K562 (cell line): ENCODE data around the gene FOXA3. TPM values are rescaled to one million over a fixed set of nuclear protein-coding genes. Genes with fewer than 3 reads are reported as not detected.

Experiments used
- BCOR ChIP-seq: fragments of 450-650 bp; IDR thresholded peaks from 2 replicates; pipeline ENCODE4 v1.6.1; 2016
- C11orf30 ChIP-seq: fragments of 450-650 bp; IDR thresholded peaks from 2 replicates; pipeline ENCODE4 v1.6.1; 2016; ENCODE audit warnings: low read depth, mild to moderate bottlenecking
- CC2D1A ChIP-seq: fragments of 450-650 bp; IDR thresholded peaks from 2 replicates; pipeline ENCODE4 v1.6.1; 2017; ENCODE audit warnings: mild to moderate bottlenecking
- CEBPG ChIP-seq, 3 experiments: fragments of 200-800 bp in 1 of 3; sonication (Bioruptor generic) in 1 of 3; sonication (generic) in 1 of 3; formaldehyde crosslinking in 1 of 3; IDR thresholded peaks in 2 of 3; conservative IDR thresholded peaks in 1 of 3; 2 replicates each; pipeline versions ENCODE4 v1.6.1 to v1.8.0; 2016 to 2022; ENCODE audit warnings: missing compliant biosample characterization in 2 of 3, missing genetic modification characterization in 2 of 3, mild to moderate bottlenecking in 1 of 3, missing genetic modification reagents in 1 of 3
- DDX20 ChIP-seq: fragments of 450-650 bp; IDR thresholded peaks from 2 replicates; pipeline ENCODE4 v1.6.1; 2016; ENCODE audit warnings: missing genetic modification characterization, low read depth, mild to moderate bottlenecking, missing compliant biosample characterization, moderate library complexity
- DMBX1 ChIP-seq: fragments of 250-450 bp; sonication (Bioruptor Pico); IDR thresholded peaks from 2 replicates; pipeline ENCODE4 v1.8.0; 2022; ENCODE audit warnings: inconsistent platforms, mild to moderate bottlenecking, moderate library complexity, borderline replicate concordance
- FOXO4 ChIP-seq: fragments of 450-650 bp; formaldehyde crosslinking; IDR thresholded peaks from 2 replicates; pipeline ENCODE4 v1.4.0; 2020; ENCODE audit warnings: mild to moderate bottlenecking, moderate library complexity
- HMG20A ChIP-seq: fragments of 450-650 bp; formaldehyde crosslinking; conservative IDR thresholded peaks from 2 replicates; pipeline ENCODE4 v1.4.0; 2020; ENCODE audit warnings: mild to moderate bottlenecking, mixed read lengths
- HMG20B ChIP-seq: fragments of 250-450 bp; sonication (Bioruptor Pico); IDR thresholded peaks from 2 replicates; pipeline ENCODE4 v1.5.0; 2021; ENCODE audit warnings: mild to moderate bottlenecking
- NCOA6 ChIP-seq: fragments of 450-650 bp; IDR thresholded peaks from 2 replicates; pipeline ENCODE4 v1.6.1; 2017; ENCODE audit warnings: mild to moderate bottlenecking
- NFATC3 ChIP-seq: fragments of 450-650 bp; IDR thresholded peaks from 2 replicates; pipeline ENCODE4 v1.6.1; 2017; ENCODE audit warnings: mild to moderate bottlenecking
- NONO ChIP-seq, 2 experiments: fragments of 200-400 bp in 1 of 2; fragments of 450-650 bp in 1 of 2; formaldehyde crosslinking in 1 of 2; IDR thresholded peaks; 2 replicates each; pipeline ENCODE4 v1.6.1; 2017; ENCODE audit warnings: low read depth in 2 of 2, mild to moderate bottlenecking in 2 of 2, moderate library complexity in 2 of 2, low read length in 1 of 2
- NR2F6 ChIP-seq: fragments of 450-650 bp; formaldehyde crosslinking; IDR thresholded peaks from 2 replicates; pipeline ENCODE4 v1.4.0; 2020; ENCODE audit warnings: mild to moderate bottlenecking
- POLR2AphosphoS5 ChIP-seq: IDR thresholded peaks from 2 replicates; pipeline ENCODE4 v1.6.1; 2011; ENCODE audit warnings: mild to moderate bottlenecking, low read depth, low read length, moderate library complexity; ENCODE audit not compliant: control insufficient read depth, insufficient read depth
- ZNF347 ChIP-seq: fragments of 450-650 bp; formaldehyde crosslinking; IDR thresholded peaks from 2 replicates; pipeline ENCODE4 v1.4.0; 2020; ENCODE audit warnings: low read depth, mild to moderate bottlenecking, moderate library complexity
- polyA plus RNA-seq, 8 experiments: library from polyadenylated mRNA; depleted of rRNA in 4 of 8; stranded (reverse) in 5 of 8; unstranded in 3 of 8; fragments of >200 nt; fragmentation: Nextera tagmentation in 2 of 8; fragmentation: Illumina TruSeq in 1 of 8; extraction: Ambion mirVana in 2 of 8; extraction: Trizol in 1 of 8; gene quantifications; 2 replicates each; pipeline versions ENCODE4 v1.2.1 to v1.2.3, GENCODE V29; 2011 to 2014; ENCODE audit warnings: inconsistent platforms in 1 of 8, missing spikeins in 1 of 8
- total RNA-seq, 7 experiments: library from RNA; depleted of rRNA in 6 of 7; stranded (reverse); fragments of >200 nt in 6 of 7; fragmentation: Illumina TruSeq in 2 of 7; extraction: Trizol in 2 of 7; gene quantifications; 2 replicates each; pipeline versions ENCODE4 v1.2.1 to v1.2.3, GENCODE V29; 2011 to 2021; ENCODE audit warnings: low replicate concordance in 1 of 7
- TF ChIP-seq, protein P1 (sequence below): fragments of 250-450 bp; sonication (Bioruptor Pico); IDR thresholded peaks from 2 replicates; pipeline ENCODE4 v1.5.0; 2020; ENCODE audit warnings: mild to moderate bottlenecking
- TF ChIP-seq, protein P2 (sequence below): sonication (generic); formaldehyde crosslinking; IDR thresholded peaks from 2 replicates; pipeline ENCODE4 v1.8.1; 2023; ENCODE audit warnings: mild to moderate bottlenecking, missing genetic modification reagents
- TF ChIP-seq, protein P3 (sequence below): fragments of 250-450 bp; sonication (Bioruptor Pico); IDR thresholded peaks from 2 replicates; pipeline ENCODE4 v1.5.0; 2021; ENCODE audit warnings: mild to moderate bottlenecking, moderate library complexity

The FOXA3 gene
- total and polyA plus RNA-seq, 9 of the 15 experiments (the other 6 are each of a cell fraction or from before 2014, with no cell fraction given), result 1.3 to 15.5 (median 4.7) TPM

GRCh38 chr19:45882652-45883585 is 18.8 kb downstream of the FOXA3 start (continued):
- TF ChIP-seq NONO (IDR thresholded peaks at IDR 0.05; ENCODE audit: low read depth in 2 of 2, low read length in 1 of 2) (peak in 1 of 2 experiments; percentile 61; a peak in 2 of 4 replicates), DMBX1 (CRISPR knock-in tag) (peak; percentile 56; the same call in 1 of the 2 replicates), NCOA6 (no peak), HMG20B (CRISPR knock-in tag) (no peak), CEBPG (CRISPR knock-in tag; IDR thresholded peaks at IDR 0.05) (0 out of 2 replicates have a peak, but pooled peaks have one; percentile 6), CEBPG (tag; conservative IDR thresholded peaks at IDR 0.05 in 1 of 2, IDR thresholded peaks at IDR 0.05 in 1 of 2) (no peak), BCOR (peak; percentile 99), ZNF347 (CRISPR knock-in tag) (no peak), NR2F6 (CRISPR knock-in tag) (no peak), NFATC3 (no peak), C11orf30 (no peak), DDX20 (no peak), FOXO4 (CRISPR knock-in tag) (no peak), POLR2AphosphoS5 (peak; percentile 16), CC2D1A (peak; percentile 90), HMG20A (no peak)
- TF ChIP-seq, protein P1, sequence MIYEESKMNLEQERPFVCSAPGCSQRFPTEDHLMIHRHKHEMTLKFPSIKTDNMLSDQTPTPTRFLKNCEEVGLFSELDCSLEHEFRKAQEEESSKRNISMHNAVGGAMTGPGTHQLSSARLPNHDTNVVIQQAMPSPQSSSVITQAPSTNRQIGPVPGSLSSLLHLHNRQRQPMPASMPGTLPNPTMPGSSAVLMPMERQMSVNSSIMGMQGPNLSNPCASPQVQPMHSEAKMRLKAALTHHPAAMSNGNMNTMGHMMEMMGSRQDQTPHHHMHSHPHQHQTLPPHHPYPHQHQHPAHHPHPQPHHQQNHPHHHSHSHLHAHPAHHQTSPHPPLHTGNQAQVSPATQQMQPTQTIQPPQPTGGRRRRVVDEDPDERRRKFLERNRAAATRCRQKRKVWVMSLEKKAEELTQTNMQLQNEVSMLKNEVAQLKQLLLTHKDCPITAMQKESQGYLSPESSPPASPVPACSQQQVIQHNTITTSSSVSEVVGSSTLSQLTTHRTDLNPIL (CRISPR knock-in tag), result no peak
- TF ChIP-seq, protein P2, sequence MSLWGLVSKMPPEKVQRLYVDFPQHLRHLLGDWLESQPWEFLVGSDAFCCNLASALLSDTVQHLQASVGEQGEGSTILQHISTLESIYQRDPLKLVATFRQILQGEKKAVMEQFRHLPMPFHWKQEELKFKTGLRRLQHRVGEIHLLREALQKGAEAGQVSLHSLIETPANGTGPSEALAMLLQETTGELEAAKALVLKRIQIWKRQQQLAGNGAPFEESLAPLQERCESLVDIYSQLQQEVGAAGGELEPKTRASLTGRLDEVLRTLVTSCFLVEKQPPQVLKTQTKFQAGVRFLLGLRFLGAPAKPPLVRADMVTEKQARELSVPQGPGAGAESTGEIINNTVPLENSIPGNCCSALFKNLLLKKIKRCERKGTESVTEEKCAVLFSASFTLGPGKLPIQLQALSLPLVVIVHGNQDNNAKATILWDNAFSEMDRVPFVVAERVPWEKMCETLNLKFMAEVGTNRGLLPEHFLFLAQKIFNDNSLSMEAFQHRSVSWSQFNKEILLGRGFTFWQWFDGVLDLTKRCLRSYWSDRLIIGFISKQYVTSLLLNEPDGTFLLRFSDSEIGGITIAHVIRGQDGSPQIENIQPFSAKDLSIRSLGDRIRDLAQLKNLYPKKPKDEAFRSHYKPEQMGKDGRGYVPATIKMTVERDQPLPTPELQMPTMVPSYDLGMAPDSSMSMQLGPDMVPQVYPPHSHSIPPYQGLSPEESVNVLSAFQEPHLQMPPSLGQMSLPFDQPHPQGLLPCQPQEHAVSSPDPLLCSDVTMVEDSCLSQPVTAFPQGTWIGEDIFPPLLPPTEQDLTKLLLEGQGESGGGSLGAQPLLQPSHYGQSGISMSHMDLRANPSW (CRISPR knock-in tag), result no peak
- TF ChIP-seq, protein P3, sequence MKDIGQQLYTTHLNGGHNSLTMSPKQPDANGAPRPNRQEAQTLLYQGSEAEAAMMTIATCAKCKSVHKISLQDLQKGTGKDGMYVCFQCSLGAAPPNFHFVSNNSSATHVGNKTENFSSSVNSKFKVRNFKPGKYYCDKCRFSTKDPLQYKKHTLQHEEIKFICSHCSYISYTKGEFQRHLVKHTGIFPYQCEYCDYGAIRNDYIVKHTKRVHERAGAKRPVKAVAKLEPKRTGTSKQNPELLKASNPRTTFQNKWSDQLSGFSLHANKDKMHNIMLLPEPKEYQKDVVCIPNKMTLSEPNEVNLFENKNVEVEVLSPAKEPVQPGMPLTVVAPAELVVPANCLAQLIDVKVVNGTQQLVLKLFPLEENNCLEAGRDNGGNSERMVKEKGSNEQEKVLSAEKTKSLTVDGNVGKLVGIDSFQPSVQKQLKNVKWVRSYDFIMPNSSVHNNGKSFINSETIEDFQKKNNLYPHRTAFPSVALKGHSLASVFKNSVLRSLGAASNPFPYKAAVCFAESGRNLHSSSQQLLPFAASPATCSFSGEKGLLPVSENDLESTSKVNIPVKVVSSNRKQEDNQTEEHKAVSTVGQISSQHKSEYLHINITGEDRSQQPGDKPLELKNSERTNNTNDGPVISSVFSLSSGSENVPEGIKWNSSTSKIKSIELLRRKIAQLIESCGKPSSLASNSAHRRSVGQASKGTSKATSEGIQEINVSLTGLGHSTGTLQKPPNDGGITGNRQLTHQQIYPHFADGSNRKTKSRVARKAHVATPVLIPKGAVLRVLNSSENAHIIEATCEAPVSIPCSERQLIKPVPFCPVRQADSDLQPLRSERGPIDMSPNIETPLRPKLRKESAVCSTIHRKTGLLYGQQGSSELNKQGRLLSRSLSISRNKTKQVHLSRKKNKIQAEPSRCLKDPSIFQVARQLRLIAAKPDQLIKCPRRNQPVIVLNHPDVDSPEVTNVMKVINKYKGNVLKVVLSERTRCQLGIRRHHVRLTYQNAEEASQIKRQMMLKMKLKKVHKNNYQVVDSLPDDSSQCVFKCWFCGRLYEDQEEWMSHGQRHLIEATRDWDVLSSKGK (CRISPR knock-in tag), result no peak
